ENCODE results near the gene C10orf53. TPM values are rescaled to one million over a fixed set of nuclear protein-coding genes. Genes with fewer than 3 reads are reported as not detected.

Gene C10orf53
- total and polyA plus RNA-seq, 2 donors (not counting 1 experiment from before 2014, with no cell fraction given) = not detected

DNA sequence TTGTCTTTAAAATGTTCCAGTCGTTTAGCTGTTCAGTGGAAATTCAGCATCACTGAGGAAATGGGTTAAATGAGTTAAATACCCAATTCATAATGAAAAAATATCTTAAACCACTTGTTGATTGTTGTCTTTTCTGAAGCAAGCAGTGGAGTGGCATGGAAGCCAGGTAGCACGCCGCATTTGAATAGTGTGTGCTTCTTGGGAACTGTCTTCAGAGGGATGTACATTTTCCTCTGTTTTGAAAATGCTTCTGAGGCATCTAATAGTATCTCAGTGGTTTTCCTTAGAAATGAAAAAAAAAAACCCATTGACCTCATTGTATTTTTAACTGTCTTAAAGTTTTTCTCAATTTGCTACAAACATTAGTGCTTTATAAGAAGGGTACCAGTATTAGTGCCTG, 28.1 kb downstream of the C10orf53 start:
- Histone ChIP-seq H3K9me3 (ENCODE audit: control insufficient read depth, insufficient read depth, low read depth, low read length) (no peaks in the 10 kb centered on the region), H3K79me2 (ENCODE audit: control insufficient read depth, insufficient read depth, low read length) (no peaks in the 10 kb centered on the region), H3K27ac (ENCODE audit: insufficient read depth, low read length) (no peak overlapping the region), H3K27me3 (ENCODE audit: control insufficient read depth, insufficient read depth, low read length) (no peaks in the 10 kb centered on the region), H4K20me1 (ENCODE audit: control insufficient read depth, extremely low read depth, insufficient read depth, low read length) (no peaks in the 10 kb centered on the region), H3K4me1 (ENCODE audit: control insufficient read depth, extremely low read depth, insufficient read depth, low read length) (no peaks in the 10 kb centered on the region), H2AFZ (ENCODE audit: low read length) (no peak overlapping the region), H3K36me3 (ENCODE audit: control insufficient read depth, insufficient read depth, low read length) (no peaks in the 10 kb centered on the region), H3K9ac (ENCODE audit: insufficient read depth, low read length) (no peak overlapping the region), H3K4me3 (replicated peaks in 1 of 4; ENCODE audit: control extremely low read depth in 1 of 4, insufficient read depth in 1 of 4, low read depth in 3 of 4, low read length in 4 of 4) (no peak overlapping the region), H3K4me2 (ENCODE audit: extremely low read depth, insufficient read depth, low read length) (no peak overlapping the region)
- DNase-seq (ENCODE audit: low read depth in 2 of 2) = no peak
- TF ChIP-seq EZH2 (IDR thresholded peaks at IDR 0.05; ENCODE audit: low read length, missing control alignments) = no peak
- TF ChIP-seq, protein P1, sequence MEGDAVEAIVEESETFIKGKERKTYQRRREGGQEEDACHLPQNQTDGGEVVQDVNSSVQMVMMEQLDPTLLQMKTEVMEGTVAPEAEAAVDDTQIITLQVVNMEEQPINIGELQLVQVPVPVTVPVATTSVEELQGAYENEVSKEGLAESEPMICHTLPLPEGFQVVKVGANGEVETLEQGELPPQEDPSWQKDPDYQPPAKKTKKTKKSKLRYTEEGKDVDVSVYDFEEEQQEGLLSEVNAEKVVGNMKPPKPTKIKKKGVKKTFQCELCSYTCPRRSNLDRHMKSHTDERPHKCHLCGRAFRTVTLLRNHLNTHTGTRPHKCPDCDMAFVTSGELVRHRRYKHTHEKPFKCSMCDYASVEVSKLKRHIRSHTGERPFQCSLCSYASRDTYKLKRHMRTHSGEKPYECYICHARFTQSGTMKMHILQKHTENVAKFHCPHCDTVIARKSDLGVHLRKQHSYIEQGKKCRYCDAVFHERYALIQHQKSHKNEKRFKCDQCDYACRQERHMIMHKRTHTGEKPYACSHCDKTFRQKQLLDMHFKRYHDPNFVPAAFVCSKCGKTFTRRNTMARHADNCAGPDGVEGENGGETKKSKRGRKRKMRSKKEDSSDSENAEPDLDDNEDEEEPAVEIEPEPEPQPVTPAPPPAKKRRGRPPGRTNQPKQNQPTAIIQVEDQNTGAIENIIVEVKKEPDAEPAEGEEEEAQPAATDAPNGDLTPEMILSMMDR (conservative IDR thresholded peaks at IDR 0.05 in 1 of 2, IDR thresholded peaks at IDR 0.05 in 1 of 2; ENCODE audit: low read depth in 1 of 2, low read length in 2 of 2) = no peak

DNA sequence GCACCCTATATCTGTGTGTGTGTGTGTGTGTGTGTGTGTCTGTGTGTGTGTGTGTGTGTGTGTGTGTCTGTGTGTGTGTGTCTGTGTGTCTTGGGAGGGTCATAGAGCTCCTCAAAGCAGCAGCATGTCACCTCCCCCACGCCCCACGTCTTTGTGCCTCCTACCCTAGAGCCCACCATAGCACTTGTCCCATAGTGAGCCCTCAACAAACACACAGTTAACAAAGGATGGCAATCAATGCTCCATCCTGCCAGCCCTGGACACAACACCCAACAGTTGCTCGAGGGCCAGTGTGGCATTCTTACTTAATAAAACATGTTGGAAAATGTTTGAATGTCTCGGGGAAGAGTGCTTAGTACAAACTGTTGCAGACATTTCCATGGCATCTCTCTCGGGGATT, 30.5 kb downstream of the C10orf53 start:
- Histone ChIP-seq H3K9ac (ENCODE audit: insufficient read depth, low read length) (no peak overlapping the region), H2AFZ (ENCODE audit: low read length) (no peak overlapping the region), H3K27me3 (ENCODE audit: control insufficient read depth, insufficient read depth, low read length) (no peaks in the 10 kb centered on the region), H3K27ac (ENCODE audit: insufficient read depth, low read length) (no peak overlapping the region), H4K20me1 (ENCODE audit: control insufficient read depth, extremely low read depth, insufficient read depth, low read length) (no peaks in the 10 kb centered on the region), H3K4me1 (ENCODE audit: control insufficient read depth, extremely low read depth, insufficient read depth, low read length) (no peaks in the 10 kb centered on the region), H3K9me3 (ENCODE audit: control insufficient read depth, insufficient read depth, low read depth, low read length) (no peaks in the 10 kb centered on the region), H3K36me3 (ENCODE audit: control insufficient read depth, insufficient read depth, low read length) (no peaks in the 10 kb centered on the region), H3K4me2 (ENCODE audit: extremely low read depth, insufficient read depth, low read length) (no peak overlapping the region), H3K79me2 (ENCODE audit: control insufficient read depth, insufficient read depth, low read length) (no peaks in the 10 kb centered on the region), H3K4me3 (replicated peaks in 1 of 4; ENCODE audit: control extremely low read depth in 1 of 4, insufficient read depth in 1 of 4, low read depth in 3 of 4, low read length in 4 of 4) (no peak overlapping the region)
- no peak for DNase-seq (ENCODE audit: low read depth in 2 of 2)
- TF ChIP-seq, protein P1 (conservative IDR thresholded peaks at IDR 0.05 in 1 of 2, IDR thresholded peaks at IDR 0.05 in 1 of 2; ENCODE audit: low read depth in 1 of 2, low read length in 2 of 2) = no peak
- TF ChIP-seq EZH2 (IDR thresholded peaks at IDR 0.05; ENCODE audit: low read length, missing control alignments) = no peak

DNA sequence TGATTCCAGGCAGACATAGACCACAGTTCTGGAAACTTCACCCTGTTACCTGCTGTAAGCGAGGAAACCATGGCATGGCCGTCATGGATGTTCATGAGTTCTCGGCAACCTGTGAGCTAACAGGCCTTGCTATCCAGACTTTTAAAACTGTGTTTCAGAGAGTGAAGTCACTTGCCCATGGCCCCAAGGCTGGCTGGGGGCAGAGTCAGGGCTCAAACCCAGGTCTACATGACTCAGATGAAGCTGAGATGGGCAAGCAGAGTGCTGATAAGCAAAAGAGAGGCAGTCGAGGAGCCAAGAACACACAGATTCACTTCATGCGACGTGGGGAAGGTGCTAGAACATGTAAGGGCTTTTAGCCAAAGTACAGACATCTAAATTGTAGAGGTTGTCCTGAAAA, 31.5 kb downstream of the C10orf53 start:
- no peak overlapping the region for H2AFZ ChIP-seq (ENCODE audit: low read length)
- H3K4me3 ChIP-seq (replicated peaks in 1 of 4; ENCODE audit: control extremely low read depth in 1 of 4, insufficient read depth in 1 of 4, low read depth in 3 of 4, low read length in 4 of 4) = no peak overlapping the region
- H3K4me1 ChIP-seq (ENCODE audit: control insufficient read depth, extremely low read depth, insufficient read depth, low read length) = no peaks in the 10 kb centered on the region
- no peak overlapping the region for H3K27ac ChIP-seq (ENCODE audit: insufficient read depth, low read length)
- no peaks in the 10 kb centered on the region for H3K27me3 ChIP-seq (ENCODE audit: control insufficient read depth, insufficient read depth, low read length)
- no peaks in the 10 kb centered on the region for H3K36me3 ChIP-seq (ENCODE audit: control insufficient read depth, insufficient read depth, low read length)
- DNase-seq (ENCODE audit: low read depth in 2 of 2) = no peak
- no peak for TF ChIP-seq EZH2 (IDR thresholded peaks at IDR 0.05; ENCODE audit: low read length, missing control alignments)
- TF ChIP-seq, protein P1 (conservative IDR thresholded peaks at IDR 0.05 in 1 of 2, IDR thresholded peaks at IDR 0.05 in 1 of 2; ENCODE audit: low read depth in 1 of 2, low read length in 2 of 2) = no peak
- no peaks in the 10 kb centered on the region for H4K20me1 ChIP-seq (ENCODE audit: control insufficient read depth, extremely low read depth, insufficient read depth, low read length)
- H3K79me2 ChIP-seq (ENCODE audit: control insufficient read depth, insufficient read depth, low read length) = no peaks in the 10 kb centered on the region
- H3K4me2 ChIP-seq (ENCODE audit: extremely low read depth, insufficient read depth, low read length) = no peak overlapping the region
- no peak overlapping the region for H3K9ac ChIP-seq (ENCODE audit: insufficient read depth, low read length)
- no peaks in the 10 kb centered on the region for H3K9me3 ChIP-seq (ENCODE audit: control insufficient read depth, insufficient read depth, low read depth, low read length)
